ENCODE data around the gene TUT7.

DNA sequence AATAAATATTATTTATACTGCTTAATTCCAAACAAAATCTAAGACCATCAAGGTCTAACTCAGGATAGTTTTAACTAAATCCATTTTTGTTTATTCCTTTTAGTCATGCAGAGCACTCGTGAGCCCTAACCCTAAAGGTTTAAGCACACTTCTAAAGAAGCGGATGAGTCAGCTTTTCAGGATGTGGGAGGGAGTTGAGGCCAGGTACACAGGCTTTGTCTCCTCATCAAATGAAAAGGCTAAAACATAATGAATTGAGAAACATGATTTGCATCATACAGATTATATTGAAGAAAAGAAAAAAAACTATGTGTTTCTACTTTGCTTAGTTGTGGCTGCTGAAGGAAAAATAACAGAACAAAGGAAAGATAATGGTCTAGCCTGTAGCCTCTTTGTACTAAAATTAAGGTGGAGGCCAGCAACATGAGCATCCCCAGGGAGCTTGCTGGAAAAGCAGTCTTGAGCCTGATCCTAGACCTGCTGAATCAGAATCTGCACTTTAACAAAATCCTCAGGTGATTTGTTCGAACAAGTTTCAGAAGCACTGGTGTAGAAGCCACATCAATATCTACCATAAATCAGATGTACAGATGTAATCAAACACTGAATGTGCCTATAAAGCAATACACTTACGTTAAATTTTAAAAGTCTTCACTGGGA, 50.8 kb downstream of the TUT7 start:
- TF ChIP-seq YY1 (IDR thresholded peaks at IDR 0.05; ENCODE audit: low read depth) = no peak
- TF ChIP-seq, protein P1, sequence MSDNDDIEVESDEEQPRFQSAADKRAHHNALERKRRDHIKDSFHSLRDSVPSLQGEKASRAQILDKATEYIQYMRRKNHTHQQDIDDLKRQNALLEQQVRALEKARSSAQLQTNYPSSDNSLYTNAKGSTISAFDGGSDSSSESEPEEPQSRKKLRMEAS (IDR thresholded peaks at IDR 0.05) = no peak
- no peak for TF ChIP-seq REST (IDR thresholded peaks at IDR 0.05; ENCODE audit: low read depth)
- no peak for TF ChIP-seq TEAD4 (IDR thresholded peaks at IDR 0.05)
- TF ChIP-seq CEBPB (IDR thresholded peaks at IDR 0.05) = no peak
- no peak for TF ChIP-seq EP300 (IDR thresholded peaks at IDR 0.05; ENCODE audit: borderline replicate concordance)
- no peak for TF ChIP-seq CREB1 (IDR thresholded peaks at IDR 0.05; ENCODE audit: low read depth)
- no peak for TF ChIP-seq RAD21 (IDR thresholded peaks at IDR 0.05; ENCODE audit: low read depth)
- TF ChIP-seq TAF1 (IDR thresholded peaks at IDR 0.05; ENCODE audit: low read depth) = no peak
- no peak for TF ChIP-seq ZBTB7A (IDR thresholded peaks at IDR 0.05; ENCODE audit: low read depth)
- no peak for TF ChIP-seq EGR1 (IDR thresholded peaks at IDR 0.05)
